Aorta (tissue), 5 donors: ENCODE measurements around the gene BARD1. TPM values are rescaled to one million over a fixed set of nuclear protein-coding genes. Genes with fewer than 3 reads are reported as not detected.

Experiments used
- ATAC-seq: fragments of 200-7000 bp; cut with Tn5 transposase; one replicate; pipeline ENCODE4 v1.9.1; 2022; ENCODE audit warnings: moderate library complexity; ENCODE audit not compliant: low FRiP score
- DNase-seq, 2 donors: peaks; one replicate each; pipeline ENCODE4 v3.0.0-alpha.2; 2020
- H3K27ac ChIP-seq, 2 donors: one replicate each; pipeline ENCODE4 v1.5.1; 2013; ENCODE audit warnings: low read length in 2 of 2, mild to moderate bottlenecking in 2 of 2, moderate library complexity in 2 of 2, control low read depth in 1 of 2, inconsistent platforms in 1 of 2, low read depth in 1 of 2
- H3K27me3 ChIP-seq, 2 donors: one replicate each; pipeline ENCODE4 v1.6.1; 2013; ENCODE audit warnings: control low read depth in 1 of 2, low read length in 1 of 2, mild to moderate bottlenecking in 1 of 2, moderate library complexity in 1 of 2; ENCODE audit not compliant: insufficient read depth in 2 of 2, control insufficient read depth in 1 of 2
- H3K36me3 ChIP-seq, 2 donors: one replicate each; pipeline ENCODE4 v1.6.1; 2013; ENCODE audit warnings: control low read depth in 1 of 2, low read length in 1 of 2, mild to moderate bottlenecking in 1 of 2; ENCODE audit not compliant: insufficient read depth in 2 of 2, control insufficient read depth in 1 of 2
- H3K4me1 ChIP-seq, 2 donors: one replicate each; pipeline ENCODE4 v1.6.1; 2013; ENCODE audit warnings: low read length in 2 of 2, control low read depth in 1 of 2, mild to moderate bottlenecking in 1 of 2, moderate library complexity in 1 of 2; ENCODE audit not compliant: insufficient read depth in 2 of 2, control insufficient read depth in 1 of 2
- H3K4me3 ChIP-seq, 2 donors: one replicate each; pipeline ENCODE4 v1.5.1; 2013; ENCODE audit warnings: low read length in 2 of 2, control low read depth in 1 of 2, mild to moderate bottlenecking in 1 of 2
- H3K9me3 ChIP-seq: one replicate; pipeline ENCODE4 v1.6.1; 2013; ENCODE audit warnings: mild to moderate bottlenecking, low read length; ENCODE audit not compliant: control insufficient read depth
- WGBS, 2 donors: extraction: QIAGEN DNeasy Blood & Tissue Kit; methylation state at CpG; one replicate each; pipeline ENCODE4 v1.1.7; 2013; 5-methylcytosine and 5-hydroxymethylcytosine counted together
- intact Hi-C, 2 donors: fragments of 100-400 bp; cut with DNase I; formaldehyde crosslinking; loops; one replicate each; pipeline versions ENCODE4 v1.14.2 to v1.15.0; 2022
- polyA plus RNA-seq, 2 donors: library from polyadenylated mRNA; stranded (reverse); fragments of 200-250 nt; gene quantifications; one replicate each; pipeline ENCODE4 v1.2.3, GENCODE V29; 2013
- total RNA-seq, 2 donors: library from RNA; stranded (reverse); fragmentation: NEBNext Ultra II Directional; extraction: Animal tissue kit (Norgen Biotek cat#: 25700); gene quantifications; one replicate each; pipeline ENCODE4 v1.2.1, GENCODE V29; 2021
- donor health status: healthy with polysubstance abuse.
- donor health status: Bipolar disorder and iron deficiency.
- donor health status: DM: no; HTN: no; CAD: no.
- donor health status: DM: no; HTN: no; CAD: no.
- donor health status: DM: yes; HTN: yes; CAD: no.

Gene BARD1
- total and polyA plus RNA-seq, 4 donors: 0.25 to 21.2 (median 11.1) TPM

- intact Hi-C loops: no loop called here
- ATAC-seq (no peak), DNase-seq (no peak)
- Histone ChIP-seq H3K36me3 (no peaks in the 10 kb centered on the region), H3K9me3 (peaks cover 4% of the 10 kb centered on the region), H3K4me3 (no peak overlapping the region), H3K27ac (no peak overlapping the region), H3K27me3 (no peaks in the 10 kb centered on the region), H3K4me1 (no peaks in the 10 kb centered on the region)
- whole genome bisulfite sequencing, 2 donors: 92 to 93% methylated on average over 5 of the region's 5 CpGs
Measured at GRCh38 chr2:214676421-214677089, 132.9 kb downstream of the BARD1 start.
